SK-MEL-5 (cell line): ENCODE data around the gene GTF2IRD1. TPM values are rescaled to one million over a fixed set of nuclear protein-coding genes. Genes with fewer than 3 reads are reported as not detected.
A peak's percentile ranks its signal among the peaks of the same experiment; 100 is the strongest.

Experiments
- DNase-seq: peaks from one replicate; pipeline ENCODE4 v3.0.0-alpha.2; 2016; ENCODE audit warnings: low read depth, low spot score
- in situ Hi-C: cut with HindIII; loops from 2 replicates; pipeline ENCODE4 v1.10.0; 2016; ENCODE audit warnings: low sequenced_read_pairs, high pct_unique_total_duplicates, low pct_unique_long_range_greater_than_20kb
- total RNA-seq: library from RNA; depleted of rRNA; stranded (reverse); fragments of >200 nt; shearing (Covaris generic); gene quantifications from 2 replicates; pipeline ENCODE4 v1.2.3, GENCODE V29; 2014

Gene GTF2IRD1
- total RNA-seq, 1 experiment from 2014 or later: 2.6 TPM

DNA sequence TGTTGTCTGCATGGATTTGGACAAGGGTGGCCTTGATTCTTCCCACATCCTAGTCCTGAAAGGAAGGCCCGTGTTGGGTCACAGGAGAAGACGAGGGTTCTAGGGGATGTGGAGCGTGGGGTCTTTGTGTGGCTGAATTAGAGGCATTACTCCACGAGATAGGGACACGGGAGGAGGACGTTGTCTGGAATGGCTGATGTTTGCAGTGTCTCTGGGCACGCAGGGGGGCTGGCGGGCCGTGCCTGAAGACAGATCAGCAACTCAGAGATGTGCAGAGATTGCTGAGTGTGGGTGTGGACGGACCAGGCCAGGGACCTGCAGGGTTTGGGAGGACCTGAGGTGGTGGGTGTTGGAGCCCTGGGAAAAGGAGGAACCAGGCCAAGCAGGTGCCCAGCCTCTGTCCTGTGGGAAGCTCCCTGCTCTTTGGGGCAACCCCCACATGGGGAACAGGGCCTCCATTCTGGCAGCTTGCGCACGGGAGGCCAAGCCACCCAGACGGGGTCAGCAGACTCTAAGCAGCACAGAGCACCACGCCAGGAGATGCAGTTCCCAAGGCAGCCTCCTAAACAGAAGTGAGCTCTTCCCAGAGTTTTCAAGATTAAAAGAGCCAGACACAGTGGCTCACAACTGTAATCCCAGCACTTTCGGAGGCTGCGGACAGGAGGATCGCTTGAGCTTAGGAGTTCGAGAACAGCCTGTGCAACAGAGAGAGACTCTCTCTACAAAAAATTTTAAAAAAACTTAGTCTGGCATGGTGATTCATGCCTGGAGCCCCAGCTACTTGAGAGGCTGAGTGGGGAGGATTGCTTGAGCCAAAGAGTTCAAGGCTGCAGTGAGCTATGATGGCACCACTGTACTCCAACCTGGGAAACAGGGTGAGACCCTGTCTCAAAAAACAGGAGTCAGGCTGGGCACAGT is 132.8 kb downstream of the GTF2IRD1 start:
- in situ Hi-C loops: no loop called here
- no peak for DNase-seq

DNA sequence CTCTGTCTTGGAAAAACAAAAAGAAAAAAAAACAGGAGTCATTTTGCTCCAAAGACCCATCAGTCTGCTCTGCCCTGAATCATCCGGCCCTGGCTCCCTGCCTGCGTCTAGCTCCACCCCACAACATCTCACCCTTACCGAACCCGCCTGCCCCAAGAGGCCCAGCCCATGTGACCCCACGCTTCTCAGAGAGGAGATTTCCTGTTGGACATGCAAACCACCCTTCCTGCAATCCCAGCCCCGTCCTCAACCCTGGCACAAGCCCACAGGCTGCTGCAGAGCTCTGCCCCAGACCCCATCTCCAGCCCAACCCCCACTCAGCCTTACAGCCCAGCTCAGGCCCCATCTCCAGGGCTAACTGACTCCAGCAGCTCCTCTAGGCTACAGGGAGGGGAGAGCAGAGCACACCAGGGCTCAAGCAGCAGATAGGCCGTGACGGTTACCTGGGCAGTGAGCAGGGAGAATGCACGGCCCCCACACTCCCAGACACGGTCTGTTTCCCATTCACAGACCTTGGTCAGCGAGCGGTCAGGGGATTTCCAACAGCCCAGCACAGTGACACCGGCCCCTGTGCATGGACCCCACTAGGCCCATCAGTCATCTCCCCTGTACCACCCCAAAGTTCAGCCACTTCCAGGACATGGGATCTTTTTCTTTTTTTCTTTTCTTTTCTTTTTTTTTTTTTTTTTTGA is 133.9 kb downstream of the GTF2IRD1 start:
- in situ Hi-C loops: no loop called here
- DNase-seq: peak; percentile 78

DNA sequence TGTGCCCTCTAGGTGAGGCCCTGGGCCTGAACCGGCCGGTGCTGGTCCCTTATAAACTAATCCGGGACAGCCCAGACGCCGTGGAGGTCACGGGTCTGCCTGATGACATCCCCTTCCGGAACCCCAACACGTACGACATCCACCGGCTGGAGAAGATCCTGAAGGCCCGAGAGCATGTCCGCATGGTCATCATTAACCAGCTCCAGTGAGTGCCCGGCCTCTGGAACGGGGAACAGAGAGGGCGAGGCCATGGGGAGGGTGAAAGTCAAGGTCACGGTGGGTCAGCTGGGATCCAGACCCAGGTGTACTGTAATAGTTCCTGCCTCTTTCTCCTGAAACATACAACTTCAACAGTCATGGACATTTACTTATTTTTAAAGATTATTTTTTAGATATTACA is 137.1 kb downstream of the GTF2IRD1 start:
- in situ Hi-C loops: no loop called here
- DNase-seq: no peak

DNA sequence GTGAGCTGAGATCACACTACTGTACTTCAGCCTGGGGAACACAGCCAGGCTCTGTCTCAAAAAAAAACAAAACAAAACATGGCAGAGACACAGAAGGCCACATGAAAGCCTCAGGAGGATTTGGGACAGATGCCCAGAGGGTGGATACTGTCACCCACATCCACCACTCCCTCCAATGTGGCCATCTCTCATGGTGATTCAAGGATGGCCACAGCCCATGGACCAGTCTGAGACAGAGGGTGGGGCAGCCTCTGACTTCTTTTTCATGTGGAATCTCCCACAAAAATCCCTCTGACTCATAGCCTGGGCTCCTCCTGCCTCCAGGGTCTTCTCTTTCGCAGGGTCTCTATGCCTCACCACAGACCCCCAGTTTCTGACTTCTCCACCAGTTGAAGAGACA is 144.9 kb downstream of the GTF2IRD1 start:
- DNase-seq: no peak
- in situ Hi-C loops: no loop called here

DNA sequence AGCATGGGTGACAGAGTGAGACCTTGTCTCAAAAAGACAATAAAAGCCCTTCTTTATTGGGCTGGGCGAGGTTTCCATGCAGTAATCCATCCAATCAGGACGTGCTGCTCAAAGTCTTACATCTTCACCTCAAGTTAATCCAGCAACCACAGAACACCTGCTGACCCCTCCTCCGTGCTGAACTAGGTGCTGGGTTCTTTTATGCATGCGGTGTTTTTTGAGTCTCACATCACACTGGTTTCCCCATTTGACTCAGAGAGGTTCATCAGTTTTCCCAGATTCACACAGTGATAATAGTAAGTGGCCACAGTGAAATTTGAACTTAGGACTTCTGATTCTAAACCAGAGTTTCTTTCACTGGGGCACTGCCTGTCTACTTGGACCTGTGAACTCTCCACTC is 145.5 kb downstream of the GTF2IRD1 start:
- in situ Hi-C loops: no loop called here
- DNase-seq: no peak

DNA sequence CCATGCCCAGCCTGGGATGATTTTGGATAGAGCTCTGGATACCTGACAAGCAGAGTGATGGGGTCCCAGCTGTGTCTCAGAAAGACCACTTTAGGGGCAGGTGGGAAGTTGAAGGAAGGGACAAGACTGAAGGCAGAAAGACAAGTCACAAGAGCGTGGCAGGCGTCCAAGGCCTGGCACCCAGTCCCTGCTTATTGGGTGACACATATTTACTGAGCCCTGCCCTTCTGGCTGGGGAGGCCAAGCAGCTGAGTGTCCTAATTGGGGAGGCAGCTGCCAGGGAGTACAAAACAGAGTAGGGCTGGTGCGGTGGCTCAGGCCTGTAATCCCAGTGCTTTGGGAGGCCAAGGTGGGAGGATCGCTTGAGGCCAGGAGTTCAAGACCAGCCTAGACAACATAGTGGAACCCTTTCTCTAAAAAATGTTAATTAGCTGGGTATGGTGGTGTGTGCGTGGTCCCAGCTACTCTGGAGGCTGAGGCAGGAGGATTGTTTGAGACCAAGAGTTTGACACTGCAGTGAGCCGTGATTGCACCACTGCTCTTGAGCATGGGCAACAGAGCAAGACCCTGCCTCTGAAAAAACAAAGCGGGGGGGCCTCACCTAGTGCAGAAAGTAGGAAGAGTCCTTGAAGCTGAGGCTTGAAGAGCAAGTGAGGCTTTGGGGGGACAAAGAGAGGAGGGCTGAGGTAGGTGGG is 150.8 kb downstream of the GTF2IRD1 start:
- DNase-seq: no peak
- in situ Hi-C loops: no loop called here

DNA sequence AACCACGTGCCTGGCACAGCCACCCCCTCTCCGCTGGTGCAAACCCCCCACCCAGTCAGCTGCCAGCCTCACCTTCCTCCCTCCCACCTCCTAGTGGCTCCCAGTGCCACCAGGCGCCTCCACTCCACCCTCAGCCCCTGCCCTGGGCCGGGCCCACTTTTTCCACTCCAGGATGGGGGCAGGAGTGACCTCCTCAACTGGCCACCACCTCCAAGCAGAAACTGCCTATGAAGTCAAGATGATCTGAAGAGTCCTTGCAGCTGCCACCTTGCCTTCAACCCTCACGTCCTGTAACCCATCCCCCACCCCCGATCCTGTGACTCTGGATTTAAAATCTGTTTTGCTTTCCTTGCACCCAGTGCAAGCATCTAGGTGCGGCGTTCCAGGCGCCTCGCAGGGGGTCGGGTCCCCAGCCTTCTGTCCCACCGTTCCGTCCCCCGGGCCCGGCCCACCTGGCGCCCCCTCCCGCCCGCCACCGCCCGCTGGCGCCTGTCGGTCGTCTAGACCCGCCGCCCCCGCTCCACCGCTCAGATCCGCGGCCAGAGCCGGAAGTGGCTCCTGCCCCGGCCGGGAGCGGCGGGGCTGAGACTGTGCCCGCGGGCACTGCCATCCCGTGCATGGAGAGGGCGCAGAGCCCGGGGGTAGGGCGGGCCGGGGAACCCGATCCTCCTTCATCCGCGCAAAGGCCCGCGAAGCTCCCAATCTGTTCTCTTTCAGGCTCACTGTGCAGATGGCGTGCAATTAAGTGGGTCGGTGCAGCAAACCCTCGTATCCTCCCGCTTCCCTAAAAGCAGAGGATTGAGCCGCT is 152.6 kb downstream of the GTF2IRD1 start:
- in situ Hi-C loops: no loop called here
- DNase-seq: no peak

- in situ Hi-C loops: no loop called here
- no peak for DNase-seq
Observed at GRCh38 chr7:74606909-74607510, 153.3 kb downstream of the GTF2IRD1 start.

- peak; percentile 60 for DNase-seq
- in situ Hi-C loops: no loop called here
Observed at GRCh38 chr7:74612015-74612829, 158.5 kb downstream of the GTF2IRD1 start.

GRCh38 chr7:74615933-74616780 is 162.5 kb downstream of the GTF2IRD1 start:
- in situ Hi-C loops: no loop called here

DNA sequence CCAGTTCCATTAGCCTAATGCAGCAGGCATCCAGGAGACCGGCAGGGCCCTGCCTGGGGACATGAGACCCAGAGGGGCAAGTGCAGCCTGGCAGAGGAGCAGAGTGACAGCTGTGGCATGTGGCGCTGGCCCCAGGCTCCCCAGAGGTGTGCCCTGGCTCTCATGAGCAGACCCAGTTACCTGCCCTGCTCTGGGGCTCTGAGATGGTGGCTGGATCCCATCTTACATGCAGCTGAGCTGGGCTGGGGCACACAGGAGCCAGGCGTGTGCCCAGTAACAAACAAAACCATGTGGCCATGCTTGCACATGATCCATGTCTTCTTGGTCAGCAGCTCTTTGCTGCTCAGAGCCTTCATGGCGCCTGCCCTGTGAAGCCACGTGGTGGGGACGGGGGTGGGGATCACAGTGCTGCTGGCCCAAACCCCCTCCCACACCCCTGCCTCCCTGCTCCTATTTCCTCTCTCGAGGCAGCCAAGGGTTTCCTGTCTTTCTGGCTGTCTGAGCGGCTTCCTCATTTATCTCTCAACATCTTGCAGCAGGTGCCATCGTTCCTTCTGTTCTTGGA is 163.6 kb downstream of the GTF2IRD1 start:
- in situ Hi-C loops: no loop called here
- DNase-seq: peak; percentile 33

More at GRCh38 chr7:74615933-74616780, 162.5 kb downstream of the GTF2IRD1 start:
- DNase-seq: no peak

DNA sequence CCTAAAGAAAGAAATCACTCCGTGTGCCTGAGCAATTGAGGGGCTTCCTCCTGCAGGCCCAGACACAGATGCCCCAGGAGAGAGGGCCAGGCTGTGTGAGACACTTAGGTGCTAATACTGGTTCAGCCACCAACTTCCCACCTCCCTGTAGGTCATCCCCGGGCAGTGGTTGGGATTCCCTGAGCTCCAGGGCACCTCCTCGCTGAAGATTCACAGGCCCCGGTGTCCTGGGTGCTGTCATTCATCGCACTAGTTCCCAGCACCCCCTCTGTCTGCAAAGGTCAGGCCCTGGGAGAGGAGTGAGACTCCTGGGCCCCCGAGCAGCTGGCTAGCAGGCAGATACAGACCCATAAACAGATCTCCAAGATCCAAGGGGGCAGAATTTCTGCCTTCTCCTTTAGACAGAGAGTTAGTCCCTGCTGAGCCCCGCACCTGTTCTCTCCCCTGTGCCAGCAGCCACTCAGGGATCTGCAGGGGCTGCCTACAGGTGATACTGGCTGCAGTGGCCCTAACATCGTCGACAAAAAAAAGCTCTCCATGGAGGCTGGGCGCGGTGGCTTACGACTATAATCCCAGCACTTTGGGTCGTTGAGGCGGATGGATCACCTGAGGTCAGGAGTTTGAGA is 165.6 kb downstream of the GTF2IRD1 start:
- in situ Hi-C loops: no loop called here
- no peak for DNase-seq

- in situ Hi-C loops: no loop called here
Observed at GRCh38 chr7:74622228-74622749, 168.6 kb downstream of the GTF2IRD1 start.

DNA sequence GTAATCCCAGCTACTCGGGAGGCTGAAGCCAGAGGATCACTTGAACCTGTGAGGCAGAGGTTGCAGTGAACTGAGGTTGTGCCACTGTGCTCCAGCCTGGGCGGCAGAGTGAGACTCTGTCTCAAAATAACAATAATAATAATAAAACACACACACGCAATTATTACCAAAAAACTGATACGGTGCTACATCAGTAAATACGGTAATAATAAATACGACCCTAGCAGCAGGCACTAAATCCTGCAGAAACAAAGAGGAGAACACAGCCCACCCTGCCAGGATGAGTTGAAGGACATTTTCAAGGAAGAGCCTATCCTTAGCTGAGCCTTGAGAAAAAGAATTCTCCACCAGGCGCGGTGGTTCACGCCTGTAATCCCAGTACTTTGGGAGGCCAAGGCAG is 169.4 kb downstream of the GTF2IRD1 start:
- DNase-seq: no peak
- in situ Hi-C loops: no loop called here

More at GRCh38 chr7:74622228-74622749, 168.6 kb downstream of the GTF2IRD1 start:
- DNase-seq: no peak

DNA sequence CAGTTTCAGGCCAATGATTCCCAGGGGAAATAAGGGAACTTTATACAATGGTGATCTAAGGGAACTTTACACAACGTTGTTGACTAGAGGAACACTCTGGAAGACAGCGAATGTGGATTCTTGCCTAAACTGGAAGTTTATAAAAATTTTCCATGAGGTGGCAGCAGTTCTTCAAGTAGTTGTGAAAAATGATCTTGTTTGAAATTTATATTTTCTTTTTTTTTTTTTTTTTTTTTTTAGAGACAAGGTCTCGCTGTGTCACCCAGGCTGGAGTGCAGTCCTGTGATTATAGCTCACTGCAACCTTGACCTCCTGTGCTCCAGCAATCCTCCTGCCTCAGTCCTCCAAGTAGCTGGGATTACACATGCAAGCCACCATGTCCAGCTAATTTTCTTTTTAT is 171.7 kb downstream of the GTF2IRD1 start:
- in situ Hi-C loops: no loop called here
- peak; percentile 70 for DNase-seq
